Activated naive CD8-positive, alpha-beta T cell treated with anti-CD3 and anti-CD28 coated beads, Interleukin-2, amount 10 ng/mL, durations not matched to agents 7 days and 5 days (primary cell): ENCODE results near the gene HSPG2. TPM values are rescaled to one million over a fixed set of nuclear protein-coding genes. Genes with fewer than 3 reads are reported as not detected.

Experiments used
- ATAC-seq: fragments of 150-1000 bp; cut with Tn5 transposase; one replicate; pipeline ENCODE4 v1.10.0; 2021; ENCODE audit warnings: low read depth, moderate library complexity
- POLR2A ChIA-PET: fragments of 350-600 bp; sonication (Branson Sonifier 250); formaldehyde crosslinking; loops from one replicate; lab custom pipeline; 2021; ENCODE audit warnings: antibody characterized with exemption; lab: Charles Lee
- DNase-seq: peaks from one replicate; pipeline ENCODE4 v3.0.0; 2021
- H3K27ac Mint-ChIP-seq: one replicate; pipeline ENCODE4 v1.8.0; 2022; ENCODE audit warnings: mild to moderate bottlenecking, mixed read lengths
- H3K27me3 Mint-ChIP-seq: one replicate; pipeline ENCODE4 v1.8.0; 2022; ENCODE audit warnings: mild to moderate bottlenecking, moderate library complexity, mixed read lengths
- H3K36me3 Mint-ChIP-seq: one replicate; pipeline ENCODE4 v1.8.0; 2021; ENCODE audit warnings: mild to moderate bottlenecking, mixed read lengths
- H3K4me1 Mint-ChIP-seq: one replicate; pipeline ENCODE4 v1.8.0; 2021; ENCODE audit warnings: mixed read lengths
- H3K4me3 Mint-ChIP-seq: one replicate; pipeline ENCODE4 v1.8.0; 2022; ENCODE audit warnings: mild to moderate bottlenecking, moderate library complexity, mixed read lengths
- H3K9me3 Mint-ChIP-seq: one replicate; pipeline ENCODE4 v1.8.0; 2021; ENCODE audit warnings: mixed read lengths
- total RNA-seq, 2 experiments: library from RNA; stranded (reverse); gene quantifications; one replicate each; pipeline ENCODE4 v1.2.3, GENCODE V29; 2021

HSPG2 gene
- total RNA-seq, 2 experiments from 2014 or later: 6.7 to 9.5 TPM

DNA sequence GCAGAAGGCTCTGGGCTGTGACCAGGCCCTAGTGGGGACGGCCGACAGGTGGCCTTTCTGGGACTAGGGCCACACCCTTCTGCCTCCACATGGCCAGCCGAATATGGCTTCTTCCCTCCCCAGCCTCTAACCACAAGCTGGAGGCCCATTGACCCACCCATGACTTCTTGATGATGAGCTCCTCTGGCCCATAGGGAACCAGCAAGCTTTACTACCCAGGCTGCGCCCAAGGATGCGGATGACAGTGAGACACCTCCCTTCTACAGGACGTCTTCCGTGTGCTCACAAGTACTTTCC is 84.0 kb downstream of the HSPG2 start:
- POLR2A ChIA-PET: no interaction called here
- no peaks in the 10 kb centered on the region for H3K36me3 Mint-ChIP-seq
- H3K9me3 Mint-ChIP-seq: no peaks in the 10 kb centered on the region
- no peaks in the 10 kb centered on the region for H3K27me3 Mint-ChIP-seq
- no peak overlapping the region for H3K4me3 Mint-ChIP-seq
- H3K4me1 Mint-ChIP-seq: peaks cover 13% of the 10 kb centered on the region
- ATAC-seq: no peak
- no peak for DNase-seq
- H3K27ac Mint-ChIP-seq: no peak overlapping the region

GRCh38 chr1:21852282-21853130 is 84.6 kb downstream of the HSPG2 start:
- ATAC-seq (peak; percentile 67), DNase-seq (no peak)
- peak overlapping the region; percentile 75 for H3K27ac Mint-ChIP-seq
- H3K9me3 Mint-ChIP-seq: no peaks in the 10 kb centered on the region
- peak overlapping the region; percentile 10 for H3K4me3 Mint-ChIP-seq
- POLR2A ChIA-PET: no interaction called here
- peaks cover 7% of the 10 kb centered on the region for H3K4me1 Mint-ChIP-seq
- no peaks in the 10 kb centered on the region for H3K36me3 Mint-ChIP-seq
- no peaks in the 10 kb centered on the region for H3K27me3 Mint-ChIP-seq

- Mint-ChIP-seq H3K9me3 (no peaks in the 10 kb centered on the region), H3K4me3 (peak overlapping the region; percentile 10), H3K27me3 (no peaks in the 10 kb centered on the region), H3K36me3 (no peaks in the 10 kb centered on the region), H3K27ac (peak overlapping the region; percentile 75), H3K4me1 (peaks cover 5% of the 10 kb centered on the region)
- ATAC-seq (no peak), DNase-seq (no peak)
- POLR2A ChIA-PET: no interaction called here
Observed at GRCh38 chr1:21851430-21852250, 85.5 kb downstream of the HSPG2 start.

GRCh38 chr1:21849909-21850576 is 87.1 kb downstream of the HSPG2 start:
- Mint-ChIP-seq H3K36me3 (no peaks in the 10 kb centered on the region), H3K4me3 (no peak overlapping the region), H3K9me3 (no peaks in the 10 kb centered on the region), H3K4me1 (peaks cover 5% of the 10 kb centered on the region), H3K27ac (no peak overlapping the region), H3K27me3 (no peaks in the 10 kb centered on the region)
- no peak for DNase-seq
- ATAC-seq: no peak
- POLR2A ChIA-PET: no interaction called here

GRCh38 chr1:21848524-21849174 is 88.5 kb downstream of the HSPG2 start:
- H3K9me3 Mint-ChIP-seq: no peaks in the 10 kb centered on the region

DNA sequence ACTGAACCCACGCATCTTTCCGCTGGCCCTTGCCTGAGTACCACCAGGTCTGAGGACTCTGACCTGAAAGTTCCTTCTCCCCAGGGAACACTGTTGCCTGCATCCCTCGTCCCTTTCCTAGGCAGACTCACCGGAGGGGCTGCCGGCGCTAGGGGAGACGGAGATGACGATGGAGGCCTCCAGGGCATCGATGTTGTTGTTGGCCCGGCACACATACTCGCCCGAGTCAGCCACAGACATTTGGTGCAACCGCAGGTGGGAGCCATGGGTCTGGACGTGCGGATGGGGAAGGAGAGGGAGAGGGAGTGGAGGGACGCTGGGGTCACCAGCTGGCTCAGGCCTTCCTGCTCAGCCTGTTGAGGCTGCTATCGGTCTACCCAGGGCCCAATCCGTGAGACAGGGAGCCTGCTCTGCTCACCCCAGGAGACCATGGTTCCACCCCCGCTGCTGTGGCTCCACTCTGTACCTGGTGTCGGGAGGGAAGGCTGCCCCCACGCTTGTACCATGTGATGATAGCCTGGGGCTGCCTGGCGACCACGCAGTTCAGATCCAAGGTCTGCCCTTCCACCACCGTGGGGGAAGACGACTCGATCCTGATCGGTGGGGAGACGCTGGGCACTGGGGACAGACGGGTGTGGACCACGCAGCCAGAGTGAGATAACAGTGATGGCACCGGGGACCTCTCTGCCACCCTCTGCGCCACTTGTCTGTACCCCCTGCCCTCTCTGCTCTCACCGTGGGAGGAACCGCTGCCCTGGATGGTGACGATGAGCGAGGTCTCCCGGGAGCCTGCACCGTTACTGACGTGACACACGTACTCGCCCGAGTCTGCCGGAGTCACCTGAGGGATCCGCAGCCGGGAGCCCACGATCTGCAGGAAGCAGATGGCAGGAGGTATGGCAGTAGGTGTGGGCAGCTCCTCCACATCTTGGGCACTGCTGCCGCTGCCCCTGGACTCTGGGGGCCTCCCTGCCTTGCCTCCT is 89.6 kb downstream of the HSPG2 start:
- ATAC-seq (no peak), DNase-seq (no peak)
- H3K27me3 Mint-ChIP-seq: no peaks in the 10 kb centered on the region
- H3K4me1 Mint-ChIP-seq: peaks cover 5% of the 10 kb centered on the region
- POLR2A ChIA-PET: no interaction called here
- H3K9me3 Mint-ChIP-seq: no peaks in the 10 kb centered on the region
- no peak overlapping the region for H3K27ac Mint-ChIP-seq
- no peak overlapping the region for H3K4me3 Mint-ChIP-seq
- no peaks in the 10 kb centered on the region for H3K36me3 Mint-ChIP-seq

More at GRCh38 chr1:21848524-21849174, 88.5 kb downstream of the HSPG2 start:
- Mint-ChIP-seq H3K36me3 (no peaks in the 10 kb centered on the region), H3K4me3 (no peak overlapping the region), H3K27me3 (no peaks in the 10 kb centered on the region), H3K27ac (no peak overlapping the region), H3K4me1 (peaks cover 5% of the 10 kb centered on the region)
- ATAC-seq (no peak), DNase-seq (no peak)
- POLR2A ChIA-PET: interaction anchor here (0.6 kb wide), 1 partner anchor 147 kb away, joined by 4 read pairs; no protein-coding TSS in a partner anchor

GRCh38 chr1:21845646-21846641 is 91.2 kb downstream of the HSPG2 start:
- Mint-ChIP-seq H3K4me3 (no peak overlapping the region), H3K36me3 (no peaks in the 10 kb centered on the region), H3K27ac (no peak overlapping the region), H3K27me3 (no peaks in the 10 kb centered on the region), H3K9me3 (no peaks in the 10 kb centered on the region), H3K4me1 (no peaks in the 10 kb centered on the region)
- POLR2A ChIA-PET: no interaction called here
- ATAC-seq (no peak), DNase-seq (no peak)

GRCh38 chr1:21843996-21844395 is 93.1 kb downstream of the HSPG2 start:
- Mint-ChIP-seq H3K9me3 (no peaks in the 10 kb centered on the region), H3K4me1 (no peaks in the 10 kb centered on the region), H3K27ac (no peak overlapping the region), H3K4me3 (no peak overlapping the region), H3K36me3 (no peaks in the 10 kb centered on the region), H3K27me3 (no peaks in the 10 kb centered on the region)
- ATAC-seq (no peak), DNase-seq (no peak)
- POLR2A ChIA-PET: no interaction called here

DNA sequence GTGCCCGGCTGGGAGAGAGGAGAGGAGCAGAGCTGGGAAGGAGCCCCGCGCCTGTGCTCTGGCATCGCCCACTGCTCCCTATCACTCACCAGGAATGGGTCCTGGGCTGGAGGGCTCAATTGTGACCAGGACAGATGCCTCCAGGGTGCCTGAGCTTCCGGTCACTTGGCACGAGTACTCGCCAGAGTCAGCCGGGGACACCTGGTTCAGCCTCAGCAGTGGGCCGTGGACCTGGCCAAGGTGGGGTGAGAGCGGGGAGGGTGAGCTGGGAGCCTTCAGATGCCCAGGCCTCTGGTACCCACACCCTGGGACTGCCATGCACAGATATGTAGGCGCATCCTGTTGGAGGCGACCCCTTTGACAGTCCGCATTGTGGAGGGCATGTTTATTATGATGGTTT is 93.9 kb downstream of the HSPG2 start:
- Mint-ChIP-seq H3K27me3 (no peaks in the 10 kb centered on the region), H3K27ac (no peak overlapping the region), H3K4me3 (no peak overlapping the region), H3K4me1 (no peaks in the 10 kb centered on the region), H3K36me3 (no peaks in the 10 kb centered on the region), H3K9me3 (no peaks in the 10 kb centered on the region)
- POLR2A ChIA-PET: no interaction called here
- no peak for DNase-seq
- no peak for ATAC-seq

DNA sequence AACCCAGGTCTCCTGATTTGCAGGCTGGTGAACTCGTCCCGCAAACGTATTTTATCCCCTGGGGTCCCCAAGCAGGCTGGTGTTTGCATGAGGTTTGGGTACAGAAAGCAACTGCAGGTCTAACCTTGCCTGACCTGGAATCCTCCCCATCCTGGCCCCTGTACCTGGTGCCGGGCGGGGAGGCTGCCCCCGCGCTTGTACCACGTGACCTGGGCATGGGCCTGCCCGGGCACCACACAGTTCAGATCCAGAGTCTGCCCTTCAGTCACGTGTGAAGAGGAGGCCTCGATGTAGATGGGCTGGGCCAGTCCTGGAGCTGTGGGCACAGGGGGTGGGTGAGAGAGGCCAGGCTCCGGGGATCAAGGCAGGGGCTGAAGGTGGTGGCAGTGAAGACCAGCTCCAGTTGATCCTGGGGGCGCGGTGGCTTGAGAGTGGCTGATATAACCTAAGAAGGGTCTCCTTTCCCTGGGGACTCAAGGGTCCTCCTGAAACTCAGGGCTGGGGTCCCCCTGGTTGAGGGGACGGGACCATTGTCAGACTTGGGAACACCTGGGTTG is 94.4 kb downstream of the HSPG2 start:
- Mint-ChIP-seq H3K27me3 (no peaks in the 10 kb centered on the region), H3K4me3 (no peak overlapping the region), H3K36me3 (no peaks in the 10 kb centered on the region), H3K27ac (no peak overlapping the region), H3K9me3 (no peaks in the 10 kb centered on the region), H3K4me1 (no peaks in the 10 kb centered on the region)
- POLR2A ChIA-PET: no interaction called here
- DNase-seq: no peak
- no peak for ATAC-seq

DNA sequence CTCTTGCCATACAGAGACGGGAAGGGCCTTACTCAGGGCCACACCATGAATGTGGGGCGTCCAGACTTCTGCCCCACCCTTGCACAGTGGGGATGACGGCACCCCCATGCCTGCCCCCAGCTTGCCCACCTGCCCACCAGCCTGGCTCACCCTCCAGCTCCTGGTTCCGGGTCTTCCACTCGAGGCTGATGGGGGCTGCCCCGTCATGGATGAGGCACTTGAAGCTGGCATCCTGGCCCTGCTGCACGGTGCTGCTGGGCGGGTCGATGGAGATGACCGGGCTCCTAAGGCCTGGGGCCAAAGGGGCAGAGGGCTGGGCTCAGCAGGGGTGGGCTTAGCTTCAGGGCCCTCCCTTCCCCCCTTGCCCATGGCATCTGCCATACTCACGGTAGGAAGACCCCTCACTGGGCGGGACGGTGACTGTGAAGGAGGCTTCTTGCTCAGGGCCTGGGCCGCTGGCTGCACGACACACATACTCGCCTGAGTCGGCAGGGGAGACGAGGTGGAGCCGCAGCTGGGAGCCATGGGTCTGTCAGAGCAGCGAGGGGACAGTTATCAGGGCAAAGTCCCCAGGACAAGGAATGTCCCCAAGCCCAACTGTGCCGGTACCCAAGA is 95.2 kb downstream of the HSPG2 start:
- no peak for DNase-seq
- Mint-ChIP-seq H3K9me3 (no peaks in the 10 kb centered on the region), H3K27me3 (no peaks in the 10 kb centered on the region), H3K36me3 (no peaks in the 10 kb centered on the region), H3K4me3 (no peak overlapping the region), H3K4me1 (no peaks in the 10 kb centered on the region), H3K27ac (no peak overlapping the region)
- POLR2A ChIA-PET: no interaction called here
- no peak for ATAC-seq
